Left ventricle myocardium inferior (tissue), 1 donor: ENCODE results near the gene PARD3B. TPM values are rescaled to one million over a fixed set of nuclear protein-coding genes. Genes with fewer than 3 reads are reported as not detected.

Source experiments
- DNase-seq: peaks from one replicate; pipeline ENCODE4 v3.0.0-alpha.2; 2020
- H3K27ac ChIP-seq: fragments of 200-600 bp; replicated peaks from 2 replicates; pipeline ENCODE4 v1.8.0; 2021
- H3K27me3 ChIP-seq: fragments of 200-600 bp; 2 replicates; pipeline ENCODE4 v1.8.0; 2021; ENCODE audit warnings: low read depth
- H3K36me3 ChIP-seq: fragments of 200-600 bp; 2 replicates; pipeline ENCODE4 v1.8.0; 2021
- H3K4me1 ChIP-seq: fragments of 200-600 bp; 2 replicates; pipeline ENCODE4 v1.8.0; 2021
- H3K4me3 ChIP-seq: fragments of 200-600 bp; 2 replicates; pipeline ENCODE4 v1.8.0; 2021; ENCODE audit warnings: mild to moderate bottlenecking, moderate library complexity
- H3K9me3 ChIP-seq: fragments of 200-600 bp; replicated peaks from 2 replicates; pipeline ENCODE4 v1.8.0; 2021
- intact Hi-C: fragments of 100-400 bp; cut with micrococcal nuclease; formaldehyde crosslinking; loops from one replicate; pipeline ENCODE4 v1.11.0; 2022
- total RNA-seq: library from RNA; stranded (reverse); fragmentation: NEBNext Ultra II Directional; extraction: Animal tissue kit (Norgen Biotek cat#: 25700); gene quantifications from one replicate; pipeline ENCODE4 v1.2.1, GENCODE V29; 2021
- TF ChIP-seq, protein P1 (sequence below): fragments of 200-600 bp; IDR thresholded peaks from 2 replicates; pipeline ENCODE4 v1.8.0; 2021; ENCODE audit warnings: antibody characterized with exemption, mild to moderate bottlenecking, borderline replicate concordance
- donor health status: DM: no; HTN: yes; CAD: no; lungs with severe emphysema.

The PARD3B gene
- total RNA-seq, 1 donor from 2014 or later = 9.1 TPM

GRCh38 chr2:204669382-204669781, 124.1 kb downstream of the PARD3B start:
- TF ChIP-seq, protein P1, sequence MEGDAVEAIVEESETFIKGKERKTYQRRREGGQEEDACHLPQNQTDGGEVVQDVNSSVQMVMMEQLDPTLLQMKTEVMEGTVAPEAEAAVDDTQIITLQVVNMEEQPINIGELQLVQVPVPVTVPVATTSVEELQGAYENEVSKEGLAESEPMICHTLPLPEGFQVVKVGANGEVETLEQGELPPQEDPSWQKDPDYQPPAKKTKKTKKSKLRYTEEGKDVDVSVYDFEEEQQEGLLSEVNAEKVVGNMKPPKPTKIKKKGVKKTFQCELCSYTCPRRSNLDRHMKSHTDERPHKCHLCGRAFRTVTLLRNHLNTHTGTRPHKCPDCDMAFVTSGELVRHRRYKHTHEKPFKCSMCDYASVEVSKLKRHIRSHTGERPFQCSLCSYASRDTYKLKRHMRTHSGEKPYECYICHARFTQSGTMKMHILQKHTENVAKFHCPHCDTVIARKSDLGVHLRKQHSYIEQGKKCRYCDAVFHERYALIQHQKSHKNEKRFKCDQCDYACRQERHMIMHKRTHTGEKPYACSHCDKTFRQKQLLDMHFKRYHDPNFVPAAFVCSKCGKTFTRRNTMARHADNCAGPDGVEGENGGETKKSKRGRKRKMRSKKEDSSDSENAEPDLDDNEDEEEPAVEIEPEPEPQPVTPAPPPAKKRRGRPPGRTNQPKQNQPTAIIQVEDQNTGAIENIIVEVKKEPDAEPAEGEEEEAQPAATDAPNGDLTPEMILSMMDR = no peak
- no peaks in the 10 kb centered on the region for H3K27me3 ChIP-seq
- H3K36me3 ChIP-seq = no peaks in the 10 kb centered on the region
- no peak overlapping the region for H3K4me3 ChIP-seq
- no peak overlapping the region for H3K27ac ChIP-seq
- peaks cover 24% of the 10 kb centered on the region for H3K4me1 ChIP-seq
- no peaks in the 10 kb centered on the region for H3K9me3 ChIP-seq
- DNase-seq = no peak
- intact Hi-C loops = no loop called here

DNA sequence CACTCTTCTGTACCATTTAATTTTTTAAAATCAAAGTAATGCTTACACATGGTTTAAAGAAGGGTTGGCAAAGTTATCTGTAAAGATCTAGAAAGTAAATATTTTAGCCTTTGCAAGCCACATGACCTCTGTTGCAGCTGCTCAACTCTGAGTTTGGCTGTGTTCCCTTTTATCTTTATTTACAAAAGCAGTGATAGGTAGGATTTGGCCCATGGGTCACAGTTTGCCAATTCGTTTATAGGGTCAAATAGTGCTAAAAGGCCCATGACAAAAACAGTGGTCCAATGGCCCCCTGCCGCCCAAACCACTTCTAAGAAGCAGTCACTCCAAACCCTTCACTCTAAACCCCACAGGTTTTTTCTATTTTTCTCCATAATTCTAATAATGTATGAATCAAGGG, 124.8 kb downstream of the PARD3B start:
- Histone ChIP-seq H3K27me3 (no peaks in the 10 kb centered on the region), H3K27ac (no peak overlapping the region), H3K9me3 (no peaks in the 10 kb centered on the region), H3K4me1 (peaks cover 16% of the 10 kb centered on the region), H3K4me3 (no peak overlapping the region), H3K36me3 (no peaks in the 10 kb centered on the region)
- TF ChIP-seq, protein P1 = no peak
- intact Hi-C loops = no loop called here
- DNase-seq = no peak

DNA sequence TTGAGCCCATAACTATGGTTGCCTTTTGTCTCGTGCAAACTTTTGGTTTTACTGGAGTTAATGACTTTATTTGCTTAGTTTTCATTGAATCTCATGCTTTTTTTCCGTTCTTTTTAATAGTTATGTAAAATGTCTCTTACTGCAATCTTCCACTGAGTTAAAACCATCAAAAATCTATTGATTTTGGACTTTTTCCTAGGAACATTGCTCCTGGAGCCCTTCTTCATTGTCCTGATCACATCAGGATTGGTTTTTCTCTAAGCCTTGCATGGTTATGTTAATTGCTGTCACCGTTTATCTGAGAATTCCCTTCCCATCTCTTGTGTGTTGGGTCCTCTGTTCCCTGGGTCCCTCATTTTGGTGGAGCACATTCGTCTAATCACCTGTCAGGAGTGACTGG, 125.5 kb downstream of the PARD3B start:
- TF ChIP-seq, protein P1 = no peak
- Histone ChIP-seq H3K4me3 (no peak overlapping the region), H3K27ac (no peak overlapping the region), H3K27me3 (no peaks in the 10 kb centered on the region), H3K4me1 (peaks cover 10% of the 10 kb centered on the region), H3K9me3 (no peaks in the 10 kb centered on the region), H3K36me3 (no peaks in the 10 kb centered on the region)
- no peak for DNase-seq
- intact Hi-C loops = no loop called here

GRCh38 chr2:204672772-204673171, 127.5 kb downstream of the PARD3B start:
- intact Hi-C loops = no loop called here
- no peak for DNase-seq
- TF ChIP-seq, protein P1 = no peak

DNA sequence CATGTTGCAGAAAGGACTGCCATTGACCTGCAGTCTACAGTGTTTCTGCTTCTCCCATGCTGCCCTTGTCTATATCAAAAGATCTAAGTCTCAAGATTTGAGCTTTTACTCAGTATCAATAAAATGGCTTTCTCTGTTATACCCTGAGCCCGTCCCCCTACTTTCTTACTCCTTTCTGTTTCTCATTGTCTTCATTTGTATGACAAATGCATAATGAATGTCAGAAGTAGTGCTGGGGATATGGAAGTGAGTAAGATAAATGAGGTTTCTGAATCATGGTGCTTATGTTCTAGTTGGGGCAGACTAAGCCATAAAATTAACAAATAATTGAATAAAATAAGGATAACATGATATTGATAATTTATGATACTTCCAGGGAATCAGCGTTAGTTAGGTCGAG, 128.6 kb downstream of the PARD3B start:
- TF ChIP-seq, protein P1 = no peak
- intact Hi-C loops = no loop called here
- no peaks in the 10 kb centered on the region for H3K27me3 ChIP-seq

More at GRCh38 chr2:204672772-204673171, 127.5 kb downstream of the PARD3B start:
- peaks cover 7% of the 10 kb centered on the region for H3K4me1 ChIP-seq
- no peak overlapping the region for H3K27ac ChIP-seq
- no peaks in the 10 kb centered on the region for H3K9me3 ChIP-seq
- H3K27me3 ChIP-seq = no peaks in the 10 kb centered on the region
- no peaks in the 10 kb centered on the region for H3K36me3 ChIP-seq
- H3K4me3 ChIP-seq = no peak overlapping the region

DNA sequence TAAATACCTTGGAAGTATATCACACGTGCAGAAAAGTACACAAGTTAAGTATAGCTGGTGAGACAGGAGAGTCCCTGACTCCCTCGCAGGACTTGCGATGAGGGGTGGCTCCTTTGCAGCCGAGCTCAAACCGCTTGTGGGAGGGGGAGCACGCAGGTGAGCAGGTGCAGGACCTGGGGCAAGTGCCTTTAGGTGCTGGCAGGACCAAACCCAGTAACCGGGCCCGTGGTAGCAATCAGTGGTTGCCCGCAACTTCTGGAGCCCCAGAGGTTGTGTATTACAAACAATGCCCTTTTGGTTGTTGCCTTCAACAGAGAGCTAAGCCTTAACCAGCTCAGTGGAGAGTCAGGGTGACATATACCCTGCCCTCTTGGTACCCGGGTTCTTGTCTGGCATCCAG, 132.8 kb downstream of the PARD3B start:
- H3K4me3 ChIP-seq = no peak overlapping the region
- H3K9me3 ChIP-seq = peaks cover 4% of the 10 kb centered on the region
- TF ChIP-seq, protein P1 = no peak
- intact Hi-C loops = no loop called here
- H3K27ac ChIP-seq = no peak overlapping the region
- no peaks in the 10 kb centered on the region for H3K36me3 ChIP-seq
- no peak for DNase-seq
- H3K27me3 ChIP-seq = no peaks in the 10 kb centered on the region
- H3K4me1 ChIP-seq = peaks cover 9% of the 10 kb centered on the region

More for the DNA sequence above, 128.6 kb downstream of the PARD3B start:
- peaks cover 3% of the 10 kb centered on the region for H3K9me3 ChIP-seq
- H3K36me3 ChIP-seq = no peaks in the 10 kb centered on the region
- no peak overlapping the region for H3K4me3 ChIP-seq
- H3K4me1 ChIP-seq = peaks cover 7% of the 10 kb centered on the region
- no peak for DNase-seq
- no peak overlapping the region for H3K27ac ChIP-seq
